HG02642 (cell line): Measurements from ENCODE around the gene SGPL1.
"Not testable (repeated sequence)": the region's sequence is repeated elsewhere in the genome, so short reads cannot be mapped to it uniquely, and the experiment has no call there.

ENCODE experiments used
- ATAC-seq: cut with Tn5 transposase; IDR thresholded peaks from one replicate; pipeline ENCODE4 v1.9.1; 2021; ENCODE audit warnings: mild to moderate bottlenecking; ENCODE audit not compliant: unreplicated experiment, poor library complexity

The SGPL1 gene

GRCh38 chr10:70815504-70816219 is at the start of gene SGPL1:
TSS of gene SGPL1 (plus strand) at chr10:70815948. CDS start at chr10:70816854, 906 bp downstream.
- ATAC-seq: peak; percentile 91

DNA sequence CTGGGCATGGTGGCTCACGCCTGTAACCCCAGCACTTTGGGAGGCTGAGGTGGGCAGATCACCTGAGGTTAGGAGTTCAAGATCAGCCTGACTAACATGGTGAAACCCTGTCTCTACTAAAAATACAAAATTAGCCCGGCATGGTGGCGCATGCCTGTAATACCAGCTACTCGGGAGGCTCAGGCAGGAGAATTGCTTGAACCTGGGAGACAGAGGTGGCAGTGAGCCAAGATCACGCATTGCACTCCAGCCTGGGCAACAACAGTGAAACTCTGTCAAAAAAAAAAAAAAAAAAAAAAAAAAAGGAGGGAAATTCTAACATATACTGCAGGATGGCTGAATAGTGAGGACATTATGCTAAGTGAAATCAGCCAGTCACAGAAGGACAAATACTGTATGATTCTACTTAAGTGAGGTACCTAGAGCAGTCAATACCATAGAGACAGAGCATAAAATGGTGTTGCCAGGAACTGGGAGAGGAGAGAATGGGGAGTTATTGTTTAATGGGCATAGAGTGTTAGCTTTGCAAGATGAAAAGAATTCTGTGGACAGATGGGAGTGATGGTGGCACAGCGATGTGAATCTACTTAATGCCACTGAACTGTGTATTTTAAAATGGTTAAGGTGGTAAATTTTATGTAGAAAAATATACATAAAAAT is 47.6 kb upstream of the SGPL1 start:
- ATAC-seq: not testable (repeated sequence)

- no peak for ATAC-seq
Measured at GRCh38 chr10:70769121-70769520, 46.6 kb upstream of the SGPL1 start.

DNA sequence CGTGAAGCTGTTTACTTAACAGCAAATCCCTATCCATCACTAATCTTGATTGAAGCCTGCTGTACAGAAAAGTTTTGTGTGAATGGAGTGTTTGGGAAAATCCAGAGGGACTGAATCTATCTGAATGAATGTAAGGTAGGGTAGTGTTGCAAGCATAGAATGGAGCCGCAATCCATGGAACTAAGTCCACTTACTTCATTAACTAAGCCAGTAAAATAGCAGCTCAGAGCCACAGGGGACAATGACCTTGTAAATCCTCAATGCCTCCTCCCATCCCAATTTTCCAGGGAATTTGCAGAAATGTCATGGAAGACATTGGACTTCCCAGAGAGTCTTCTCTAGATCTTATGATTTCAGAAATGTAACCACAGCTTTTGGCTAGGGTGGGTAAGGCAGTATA is 45.7 kb upstream of the SGPL1 start:
- ATAC-seq: no peak

DNA sequence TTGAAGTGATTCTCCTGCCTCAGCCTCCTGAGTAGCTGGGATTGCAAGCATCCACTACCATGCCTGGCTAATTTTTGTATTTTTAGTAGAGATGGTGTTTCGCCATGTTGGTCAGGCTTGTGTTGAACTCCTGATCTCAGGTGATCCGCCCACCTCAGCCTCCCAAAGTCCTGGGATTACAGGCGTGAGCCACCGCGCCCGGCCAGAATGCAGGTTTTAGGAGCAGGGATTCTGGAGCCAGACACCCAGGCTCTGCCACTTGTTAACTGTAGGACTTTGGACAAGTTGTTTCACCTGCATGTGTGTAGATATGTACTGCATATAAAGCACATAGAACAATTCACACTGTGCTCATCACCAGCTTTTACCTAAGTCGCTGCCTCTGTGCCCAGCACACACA is 45.2 kb upstream of the SGPL1 start:
- ATAC-seq: not testable (repeated sequence)

DNA sequence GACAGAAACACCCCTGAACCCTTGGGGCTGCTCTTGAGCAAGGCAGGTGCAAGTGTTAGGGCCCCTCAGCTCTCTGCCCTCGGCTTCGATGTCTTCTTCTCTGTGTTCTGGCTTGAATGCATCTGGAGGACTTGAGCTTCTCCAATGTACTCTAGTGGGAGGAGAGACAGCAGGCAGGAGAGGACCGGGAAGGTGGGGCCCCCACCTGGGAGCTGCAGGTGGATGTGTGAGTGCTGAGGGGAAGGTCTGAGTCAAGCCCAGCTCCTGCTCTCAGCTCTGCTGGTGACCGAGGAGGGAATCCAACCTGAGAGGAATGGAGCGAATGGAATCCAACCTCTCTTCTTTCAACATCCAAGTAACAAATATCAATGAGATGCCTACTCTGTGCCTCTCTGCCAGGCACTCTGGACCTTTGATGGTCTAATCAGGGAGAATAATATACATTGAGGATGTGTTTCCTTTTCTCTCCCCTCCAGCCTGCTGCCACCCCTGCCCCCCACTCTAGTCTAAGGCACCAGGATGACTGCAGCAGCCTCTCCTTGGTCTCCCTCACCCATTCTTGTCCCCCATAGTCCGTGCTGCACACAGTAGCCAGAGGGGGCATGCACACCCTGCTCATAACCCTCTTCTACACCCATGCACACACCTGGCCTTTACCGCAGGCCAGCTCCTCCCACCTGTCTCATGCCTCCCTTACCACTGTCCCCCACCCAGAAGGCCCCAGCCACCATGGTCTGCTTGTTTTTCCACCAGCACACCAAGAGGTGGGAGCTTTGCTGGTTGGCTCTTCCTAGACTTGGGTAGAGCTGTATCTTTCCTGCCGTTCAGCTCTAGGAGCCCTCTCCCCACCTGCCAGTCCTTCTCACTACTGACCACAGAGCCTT is 44.2 kb upstream of the SGPL1 start:
- no peak for ATAC-seq

GRCh38 chr10:70772627-70773026 is 43.1 kb upstream of the SGPL1 start:
- ATAC-seq: no peak

DNA sequence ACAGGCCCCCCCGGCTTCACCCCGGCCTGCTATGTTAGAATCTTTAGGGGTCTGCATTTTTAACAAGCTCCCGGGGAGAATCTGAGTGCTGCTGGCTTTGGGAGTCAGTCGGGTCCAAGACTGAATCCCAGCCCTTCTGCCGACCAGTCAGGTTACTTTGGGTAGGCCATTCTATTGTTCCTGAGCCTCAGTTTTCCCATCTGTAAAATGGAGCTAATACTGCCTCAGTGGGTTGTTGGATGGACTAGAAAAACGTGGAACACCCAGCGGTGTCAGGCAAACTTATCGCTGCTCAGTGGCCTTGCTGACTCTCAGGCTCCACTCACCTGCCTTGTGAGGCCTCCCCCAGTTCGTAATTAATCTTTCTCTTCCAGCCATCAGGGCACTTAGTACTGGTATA is 42.3 kb upstream of the SGPL1 start:
- ATAC-seq: no peak

- no peak for ATAC-seq
Measured at GRCh38 chr10:70773965-70774809, 41.6 kb upstream of the SGPL1 start.

GRCh38 chr10:70774810-70775678 is 40.7 kb upstream of the SGPL1 start:
- no peak for ATAC-seq

DNA sequence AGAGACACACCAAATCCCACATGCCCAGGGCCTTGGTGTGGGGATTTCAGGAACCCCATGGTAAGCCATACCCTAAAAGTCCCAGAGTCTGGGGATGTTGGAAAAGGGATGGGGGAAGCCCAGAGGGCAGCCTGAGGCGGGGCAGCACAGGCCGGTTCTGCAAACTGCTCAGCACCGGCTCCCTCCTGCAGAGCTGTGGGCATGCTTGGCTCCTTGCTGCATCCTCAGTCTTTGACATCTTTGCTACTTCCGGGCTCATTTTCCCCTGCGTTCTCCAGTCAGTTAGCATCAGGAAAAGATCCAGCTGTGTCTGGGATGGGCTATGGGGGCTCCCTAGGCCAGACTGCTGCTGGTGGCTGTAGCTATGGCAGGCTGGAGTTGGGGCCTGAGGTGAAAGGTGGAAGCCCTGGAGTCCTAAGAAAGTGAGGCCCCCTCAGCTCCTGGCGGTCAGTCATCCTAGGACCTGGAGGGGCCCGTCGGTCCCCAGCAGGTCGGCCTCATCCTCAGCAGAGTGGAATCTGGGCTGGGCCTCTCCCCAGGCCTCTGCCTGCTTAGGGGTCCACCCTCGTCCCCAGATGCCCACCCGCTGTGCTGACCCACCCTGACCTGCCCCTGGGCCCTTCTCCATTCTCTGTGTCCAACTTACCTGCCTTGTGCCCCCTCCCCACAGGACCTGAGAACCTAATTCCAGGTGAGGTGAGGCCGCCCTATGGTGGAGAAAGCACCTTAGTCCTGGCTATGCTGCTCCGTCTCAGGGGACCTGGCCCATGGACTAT is 39.9 kb upstream of the SGPL1 start:
- ATAC-seq: no peak

DNA sequence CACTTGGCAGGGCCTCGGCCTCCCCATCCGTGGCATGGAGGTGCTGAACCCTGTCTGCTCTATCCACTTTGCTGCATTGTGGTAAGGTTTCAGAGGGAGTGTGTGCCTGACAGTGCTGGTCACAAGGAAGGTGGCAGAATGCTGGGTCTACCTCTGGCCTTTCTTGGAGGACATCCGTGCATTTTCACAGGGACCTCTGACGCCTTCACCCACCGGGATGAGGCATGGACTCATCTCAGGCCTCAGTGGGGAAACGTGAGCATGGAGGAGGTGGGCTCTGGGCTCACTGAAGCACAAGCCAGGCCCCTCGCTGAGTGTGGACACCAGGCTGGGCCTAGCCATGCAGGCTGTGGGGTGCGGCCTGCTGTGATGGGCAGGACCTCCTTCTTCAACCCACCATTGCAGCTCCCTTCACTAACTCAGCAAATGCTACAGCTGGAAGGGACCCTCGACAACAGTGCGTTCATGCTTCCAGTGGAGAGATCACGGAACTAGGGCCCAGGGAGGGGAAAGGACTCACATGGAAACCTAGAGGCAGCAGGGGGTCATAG is 39.2 kb upstream of the SGPL1 start:
- no peak for ATAC-seq

- ATAC-seq: no peak
Measured at GRCh38 chr10:70777063-70777875, 38.5 kb upstream of the SGPL1 start.

- ATAC-seq: no peak
Measured at GRCh38 chr10:70778267-70778924, 37.4 kb upstream of the SGPL1 start.

DNA sequence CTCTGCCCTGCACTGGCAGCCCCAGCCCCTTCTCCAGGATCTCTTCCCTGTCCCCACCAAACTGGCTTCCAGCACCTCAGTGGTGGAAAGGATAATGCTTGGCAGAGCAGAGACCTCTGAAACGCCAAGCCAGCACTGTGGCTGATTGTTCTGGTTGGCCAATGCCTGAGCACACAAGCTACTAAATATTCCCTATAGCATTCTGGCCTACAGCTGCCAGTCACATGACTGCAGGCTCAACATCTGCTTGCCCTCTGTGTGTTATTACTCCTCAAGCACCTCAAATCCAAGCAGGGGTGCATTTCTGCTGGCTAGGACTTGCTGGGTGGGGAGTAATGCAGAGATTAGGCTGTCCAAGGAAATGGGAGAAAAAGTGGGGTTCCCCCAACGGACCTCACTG is 36.7 kb upstream of the SGPL1 start:
- ATAC-seq: no peak

GRCh38 chr10:70779511-70780369 is 36.0 kb upstream of the SGPL1 start:
- ATAC-seq: no peak
